ENCODE results near the gene LRIT1. TPM values are rescaled to one million over a fixed set of nuclear protein-coding genes. Genes with fewer than 3 reads are reported as not detected.
A peak's percentile ranks its signal among the peaks of the same experiment; 100 is the strongest.

LRIT1 gene
- total RNA-seq, 6 experiments from 2014 or later = not detected

DNA sequence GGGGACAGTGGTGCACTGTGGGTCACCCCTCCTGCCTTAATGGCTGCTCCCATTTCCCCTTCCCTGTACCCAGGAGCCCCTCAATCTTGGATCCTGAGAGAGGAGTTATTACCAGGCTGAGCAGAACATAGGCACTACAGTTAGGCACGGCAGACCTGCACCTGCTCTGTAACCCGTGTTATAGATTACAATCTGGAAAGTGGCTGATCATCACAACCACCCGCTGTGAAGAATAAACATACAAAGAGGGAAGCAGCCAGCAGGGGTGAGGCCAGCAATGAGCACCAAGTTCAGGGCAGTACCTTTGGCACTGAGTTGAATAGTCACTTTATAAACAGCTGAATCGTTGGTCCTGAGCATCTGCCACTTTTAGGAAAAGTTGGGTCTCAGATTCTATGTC is 45.3 kb downstream of the LRIT1 start:
- no peaks in the 10 kb centered on the region for H3K9me3 ChIP-seq
- peaks cover 0 to 10% (median 0%) of the 10 kb centered on the region in 4 donors for H3K4me1 ChIP-seq
- no peak overlapping the region for H3K4me3 ChIP-seq
- TF ChIP-seq, protein P1, sequence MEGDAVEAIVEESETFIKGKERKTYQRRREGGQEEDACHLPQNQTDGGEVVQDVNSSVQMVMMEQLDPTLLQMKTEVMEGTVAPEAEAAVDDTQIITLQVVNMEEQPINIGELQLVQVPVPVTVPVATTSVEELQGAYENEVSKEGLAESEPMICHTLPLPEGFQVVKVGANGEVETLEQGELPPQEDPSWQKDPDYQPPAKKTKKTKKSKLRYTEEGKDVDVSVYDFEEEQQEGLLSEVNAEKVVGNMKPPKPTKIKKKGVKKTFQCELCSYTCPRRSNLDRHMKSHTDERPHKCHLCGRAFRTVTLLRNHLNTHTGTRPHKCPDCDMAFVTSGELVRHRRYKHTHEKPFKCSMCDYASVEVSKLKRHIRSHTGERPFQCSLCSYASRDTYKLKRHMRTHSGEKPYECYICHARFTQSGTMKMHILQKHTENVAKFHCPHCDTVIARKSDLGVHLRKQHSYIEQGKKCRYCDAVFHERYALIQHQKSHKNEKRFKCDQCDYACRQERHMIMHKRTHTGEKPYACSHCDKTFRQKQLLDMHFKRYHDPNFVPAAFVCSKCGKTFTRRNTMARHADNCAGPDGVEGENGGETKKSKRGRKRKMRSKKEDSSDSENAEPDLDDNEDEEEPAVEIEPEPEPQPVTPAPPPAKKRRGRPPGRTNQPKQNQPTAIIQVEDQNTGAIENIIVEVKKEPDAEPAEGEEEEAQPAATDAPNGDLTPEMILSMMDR (IDR thresholded peaks at IDR 0.05) = no peak
- no peak for TF ChIP-seq POLR2A (IDR thresholded peaks at IDR 0.05)
- no peak for DNase-seq
- peak in 2 of 4 donors; percentile 26 to 27 for ATAC-seq
- WGBS (ENCODE audit: insufficient coverage, low coverage, low lambda C conversion rate, missing lambda C conversion rate) = 7% methylated on average over 4 of the region's 4 CpGs
- H3K27me3 ChIP-seq = peaks cover 7 to 11% of the 10 kb centered on the region in 2 donors
- H3K27ac ChIP-seq = no peak overlapping the region
- H3K36me3 ChIP-seq = no peaks in the 10 kb centered on the region
- intact Hi-C loops (cut with DNase I) = no loop called here

DNA sequence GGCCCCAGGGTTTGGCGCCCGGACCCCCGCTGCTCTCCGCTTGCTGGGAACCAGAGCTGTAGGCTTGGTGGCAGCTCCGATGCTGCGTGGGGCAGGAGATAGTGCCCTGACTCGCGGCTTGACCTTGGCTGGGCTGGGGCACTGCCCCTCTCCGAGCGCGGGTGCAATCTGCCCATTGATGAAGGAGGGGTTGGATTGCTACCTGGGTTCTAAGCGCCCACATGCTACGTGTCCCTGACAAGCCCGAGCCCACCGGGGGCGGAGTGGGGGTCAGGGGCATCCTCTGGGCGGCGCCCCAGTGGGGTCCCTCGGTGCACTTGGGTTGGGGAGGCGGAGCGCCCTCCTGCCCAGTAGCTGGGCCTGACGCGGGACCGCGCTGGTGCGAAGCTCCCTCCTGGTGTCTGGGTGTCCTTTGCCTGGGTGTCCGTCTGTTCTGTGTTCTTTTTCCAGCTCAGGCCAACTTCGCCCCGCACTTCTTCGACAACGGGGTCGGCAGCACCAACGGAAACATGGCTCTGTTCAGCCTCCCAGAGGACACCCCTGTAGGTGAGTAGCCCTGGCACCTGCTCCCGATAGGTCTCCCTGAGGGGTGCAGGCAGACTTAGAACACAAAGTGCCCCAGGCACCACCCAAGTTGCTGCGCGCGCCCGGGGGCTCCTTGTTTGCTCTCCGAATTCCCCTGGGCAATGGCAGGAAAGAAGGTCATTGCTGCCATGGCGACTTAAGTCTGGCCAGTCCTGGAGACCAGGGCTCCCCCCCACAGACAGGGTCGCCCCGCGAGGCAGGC is 46.1 kb downstream of the LRIT1 start:
- WGBS (ENCODE audit: insufficient coverage, low coverage, low lambda C conversion rate, missing lambda C conversion rate) = 20% methylated on average over 1 of the region's 43 CpGs
- intact Hi-C loops (cut with DNase I) = no loop called here
- Histone ChIP-seq H3K27ac (no peak overlapping the region), H3K4me3 (peak overlapping the region in 1 of 3 donors; percentile 40), H3K36me3 (no peaks in the 10 kb centered on the region), H3K9me3 (no peaks in the 10 kb centered on the region), H3K4me1 (peaks cover 0 to 10% (median 0%) of the 10 kb centered on the region in 4 donors), H3K27me3 (peaks cover 7 to 11% of the 10 kb centered on the region in 2 donors)
- DNase-seq = no peak
- no peak for ATAC-seq
- no peak for TF ChIP-seq POLR2A (IDR thresholded peaks at IDR 0.05)
- TF ChIP-seq, protein P1 (IDR thresholded peaks at IDR 0.05) = no peak

DNA sequence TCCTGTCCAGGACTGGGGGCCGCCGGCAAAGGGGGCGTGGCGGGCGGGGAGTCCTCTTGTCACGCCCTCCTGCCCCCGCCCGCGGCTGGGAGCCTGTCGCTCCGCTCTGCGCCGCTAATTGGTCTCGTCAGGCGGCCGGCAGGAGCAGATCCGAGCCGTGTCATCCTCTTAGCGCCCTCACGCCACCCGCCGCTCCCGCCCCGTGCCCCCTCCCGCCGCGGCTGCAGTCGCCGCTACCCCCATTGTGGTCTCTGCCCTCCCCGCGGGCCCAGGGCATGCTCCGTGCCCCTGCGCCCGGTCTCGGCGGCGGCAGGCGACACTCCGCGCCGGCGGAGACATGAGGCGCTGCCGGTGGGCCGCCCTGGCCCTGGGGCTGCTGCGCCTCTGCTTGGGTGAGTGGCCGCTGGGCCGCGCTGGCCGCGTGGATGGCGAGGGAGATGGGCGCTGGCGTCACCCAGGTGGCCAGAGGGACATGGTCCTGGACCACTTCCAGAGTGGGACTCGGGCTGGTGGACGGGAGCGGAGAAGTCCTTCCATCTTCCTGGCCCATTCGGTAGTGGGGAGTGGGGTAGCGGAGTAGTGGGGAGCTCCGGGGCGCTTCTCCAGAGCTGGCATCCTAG is 46.8 kb downstream of the LRIT1 start, which contains the start of gene CDHR1:
TSS of gene CDHR1 (plus strand) at position 114 of the 620 bp plus-strand sequence. CDS start at position 338, 224 bp downstream.
- no peak for TF ChIP-seq POLR2A (IDR thresholded peaks at IDR 0.05)
- TF ChIP-seq, protein P1 (IDR thresholded peaks at IDR 0.05) = no peak
- Histone ChIP-seq H3K27ac (no peak within 1 kb of the TSS), H3K9me3 (no peaks in the 10 kb centered on the region), H3K27me3 (peaks cover 7 to 11% of the 10 kb centered on the region in 2 donors), H3K4me3 (peak within 1 kb of the TSS; percentile 26 to 40 (median 28)), H3K4me1 (peaks cover 0 to 10% (median 0%) of the 10 kb centered on the region in 4 donors), H3K36me3 (no peaks in the 10 kb centered on the region)
- DNase-seq = peak in 1 of 3 donors; percentile 37
- intact Hi-C loops (cut with DNase I) = no loop called here
- ATAC-seq = peak; percentile 44 to 62 (median 54)
- 0% methylated on average over 4 of the region's 61 CpGs for WGBS (ENCODE audit: insufficient coverage, low coverage, low lambda C conversion rate, missing lambda C conversion rate)

DNA sequence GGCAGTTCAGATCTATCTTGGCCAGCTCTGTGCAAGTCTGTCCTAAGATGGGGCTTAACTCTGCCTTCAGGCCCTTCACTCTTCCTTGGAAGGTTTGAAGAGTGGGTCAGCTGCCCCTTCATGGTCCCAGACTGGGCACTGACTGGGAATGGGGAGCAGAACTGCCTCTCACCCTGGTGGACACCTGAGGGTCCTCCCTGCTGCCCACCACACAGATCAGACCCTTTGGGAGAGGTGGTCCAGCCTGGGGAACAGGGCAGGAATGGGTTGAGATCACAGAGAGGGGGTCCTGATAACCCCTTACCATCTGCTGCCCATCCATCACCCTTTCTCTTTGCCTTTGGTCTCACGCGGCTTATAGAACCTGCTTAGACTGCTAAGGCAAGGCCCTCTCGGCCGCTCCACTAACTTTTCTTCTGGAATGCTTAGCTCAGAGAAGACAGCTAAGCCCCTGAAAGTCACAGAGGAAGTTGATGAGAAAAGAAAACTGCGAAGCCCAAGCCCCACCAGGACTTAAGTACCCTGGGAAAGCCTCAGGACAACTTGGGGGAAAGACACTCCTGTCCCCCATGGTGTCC is 47.4 kb downstream of the LRIT1 start:
- no peaks in the 10 kb centered on the region for H3K36me3 ChIP-seq
- peak overlapping the region; percentile 26 to 40 (median 28) for H3K4me3 ChIP-seq
- H3K27me3 ChIP-seq = peaks cover 7 to 11% of the 10 kb centered on the region in 2 donors
- WGBS (ENCODE audit: insufficient coverage, low coverage, low lambda C conversion rate, missing lambda C conversion rate) = 71% methylated on average over 5 of the region's 5 CpGs
- peaks cover 0 to 10% (median 0%) of the 10 kb centered on the region in 4 donors for H3K4me1 ChIP-seq
- DNase-seq = no peak
- intact Hi-C loops (cut with DNase I) = no loop called here
- TF ChIP-seq, protein P1 (IDR thresholded peaks at IDR 0.05) = no peak
- TF ChIP-seq POLR2A (IDR thresholded peaks at IDR 0.05) = no peak
- no peaks in the 10 kb centered on the region for H3K9me3 ChIP-seq
- H3K27ac ChIP-seq = no peak overlapping the region
- ATAC-seq = no peak
